Colonic mucosa (tissue), 4 donors: ENCODE results near the gene CENPB. TPM values are rescaled to one million over a fixed set of nuclear protein-coding genes. Genes with fewer than 3 reads are reported as not detected.

Experiments
- DNase-seq: peaks from one replicate; pipeline ENCODE4 v3.0.0-alpha.2; 2020
- H3K27ac ChIP-seq: fragments of 200-600 bp; one replicate; pipeline ENCODE4 v1.8.0; 2021
- H3K27me3 ChIP-seq: fragments of 200-600 bp; one replicate; pipeline ENCODE4 v1.8.0; 2021
- H3K36me3 ChIP-seq: fragments of 200-600 bp; one replicate; pipeline ENCODE4 v1.8.0; 2021
- H3K4me1 ChIP-seq: fragments of 200-600 bp; one replicate; pipeline ENCODE4 v1.8.0; 2021; ENCODE audit warnings: mild to moderate bottlenecking
- H3K4me3 ChIP-seq: fragments of 200-600 bp; one replicate; pipeline ENCODE4 v1.8.0; 2021
- H3K9ac ChIP-seq, 2 donors: one replicate each; pipeline ENCODE4 v1.7.0; 2013; ENCODE audit warnings: control low read depth in 2 of 2, low read depth in 2 of 2, low read length in 2 of 2
- H3K9me3 ChIP-seq: fragments of 200-600 bp; one replicate; pipeline ENCODE4 v1.8.0; 2021
- CTCF ChIP-seq: fragments of 200-600 bp; IDR thresholded peaks from one replicate; pipeline ENCODE4 v1.8.0; 2022; ENCODE audit warnings: antibody characterized with exemption, mild to moderate bottlenecking
- intact Hi-C: fragments of 100-400 bp; cut with DNase I; formaldehyde crosslinking; loops from one replicate; pipeline ENCODE4 v1.14.1; 2022
- total RNA-seq, 2 donors: library from RNA; stranded (reverse); fragmentation: NEBNext Ultra II Directional in 1 of 2; extraction: Animal tissue kit (Norgen Biotek cat#: 25700) in 1 of 2; gene quantifications; one replicate each; pipeline ENCODE4 v1.2.1, GENCODE V29; 2021
- donor health status: healthy.
- donor health status: DM: no; HTN: no; CAD: no.
- donor health status: DM: no; HTN: no; CAD: no.

The CENPB gene
- total RNA-seq, 2 donors from 2014 or later = 65.6 to 93.3 TPM

DNA sequence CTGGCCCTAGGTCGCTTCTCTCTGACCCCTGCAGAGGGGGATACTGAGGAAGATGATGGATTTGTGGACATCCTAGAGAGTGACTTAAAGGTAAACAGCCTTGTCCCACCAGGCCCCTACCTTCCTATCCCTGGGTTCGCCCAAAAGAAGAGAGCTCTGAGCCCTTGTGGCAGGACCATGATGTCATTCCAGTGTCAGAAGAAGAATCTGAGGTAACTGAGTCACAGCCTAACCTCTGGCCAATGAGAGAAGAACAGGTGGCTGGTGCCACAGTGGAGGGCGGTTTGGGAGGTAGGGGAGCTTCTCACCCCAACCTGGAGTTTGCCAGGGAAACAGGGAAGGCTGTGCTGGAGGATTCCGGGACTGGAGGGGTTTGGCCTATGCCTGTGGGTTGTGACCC is 14.8 kb upstream of the CENPB start:
- no peak for DNase-seq
- no peak overlapping the region for H3K9ac ChIP-seq
- peaks cover 26% of the 10 kb centered on the region for H3K4me1 ChIP-seq
- intact Hi-C loops = no loop called here
- H3K27me3 ChIP-seq = no peaks in the 10 kb centered on the region
- H3K9me3 ChIP-seq = no peaks in the 10 kb centered on the region
- no peak overlapping the region for H3K4me3 ChIP-seq
- peaks cover 24% of the 10 kb centered on the region for H3K36me3 ChIP-seq
- no peak overlapping the region for H3K27ac ChIP-seq
- no peak for TF ChIP-seq CTCF

DNA sequence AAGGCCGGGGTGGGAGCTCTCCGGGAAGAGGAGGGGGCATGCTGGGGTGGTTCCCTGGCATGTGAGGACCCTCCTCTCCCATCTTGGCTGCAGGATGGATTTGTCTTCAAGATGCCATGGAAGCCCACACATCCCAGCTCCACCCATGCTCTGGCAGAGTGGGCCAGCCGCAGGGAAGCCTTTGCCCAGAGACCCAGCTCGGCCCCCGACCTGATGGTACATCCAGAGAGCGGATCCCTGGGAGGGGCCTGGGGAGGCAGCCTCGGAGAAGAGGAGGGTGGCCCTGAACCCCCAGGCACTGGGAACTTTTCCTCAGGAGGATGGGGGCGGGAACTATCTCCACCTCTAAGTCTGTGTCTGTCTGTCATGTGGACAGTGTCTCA is 14.3 kb upstream of the CENPB start:
- Histone ChIP-seq H3K9ac (no peak overlapping the region), H3K27me3 (no peaks in the 10 kb centered on the region), H3K4me1 (peaks cover 26% of the 10 kb centered on the region), H3K36me3 (peaks cover 24% of the 10 kb centered on the region), H3K4me3 (no peak overlapping the region), H3K27ac (peak overlapping the region; percentile 30), H3K9me3 (no peaks in the 10 kb centered on the region)
- no peak for TF ChIP-seq CTCF
- intact Hi-C loops = no loop called here
- DNase-seq = no peak

DNA sequence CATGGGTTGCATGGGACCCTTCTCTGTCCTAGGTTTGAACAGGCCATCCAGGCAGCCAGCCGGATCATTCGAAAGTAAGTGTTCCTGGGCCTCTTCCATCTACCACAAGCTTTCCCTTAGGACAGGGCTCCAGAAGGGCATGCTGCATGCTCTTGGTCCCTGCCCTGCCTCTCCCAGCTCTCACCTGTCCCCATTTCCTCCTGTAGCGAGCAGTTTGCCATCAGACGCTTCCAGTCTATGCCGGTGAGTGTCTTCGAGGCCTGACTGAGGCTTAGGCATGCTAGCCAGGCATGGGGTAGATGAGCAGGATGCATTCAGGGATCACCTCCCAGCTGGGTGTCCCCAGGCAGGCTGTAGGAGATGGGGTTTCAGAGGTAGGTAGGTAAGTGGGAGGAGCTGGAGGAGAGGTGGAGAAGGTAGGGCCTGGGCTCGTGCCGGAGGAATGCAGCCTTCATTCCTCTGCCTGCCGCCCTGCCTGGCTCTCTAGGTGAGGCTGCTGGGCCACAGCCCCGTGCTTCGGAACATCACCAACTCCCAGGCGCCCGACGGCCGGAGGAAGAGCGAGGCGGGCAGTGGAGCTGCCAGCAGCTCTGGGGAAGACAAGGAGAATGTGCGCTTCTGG is 13.8 kb upstream of the CENPB start:
- H3K27me3 ChIP-seq = no peaks in the 10 kb centered on the region
- intact Hi-C loops = no loop called here
- H3K9ac ChIP-seq = peak overlapping the region in 1 of 2 donors; percentile 54
- no peaks in the 10 kb centered on the region for H3K9me3 ChIP-seq
- H3K36me3 ChIP-seq = peaks cover 24% of the 10 kb centered on the region
- no peak for TF ChIP-seq CTCF
- peaks cover 21% of the 10 kb centered on the region for H3K4me1 ChIP-seq
- peak overlapping the region; percentile 30 for H3K27ac ChIP-seq
- no peak for DNase-seq
- H3K4me3 ChIP-seq = no peak overlapping the region

DNA sequence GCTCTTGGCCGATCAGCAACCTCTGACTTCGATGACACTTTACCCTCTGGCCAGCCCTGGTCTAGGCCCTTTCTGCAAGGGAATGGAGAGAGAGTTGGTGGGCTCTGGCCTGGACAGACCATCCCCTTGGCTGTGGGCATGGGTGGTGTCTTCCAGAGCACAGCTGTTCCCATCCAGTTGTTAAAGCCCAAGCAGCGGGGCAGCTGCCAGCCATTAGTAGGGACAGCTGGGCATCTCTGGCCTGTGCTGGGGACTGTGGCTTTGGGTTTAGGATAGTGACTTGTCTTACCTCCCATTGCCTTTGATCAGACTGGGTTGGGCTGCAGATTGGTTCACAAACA is 12.3 kb upstream of the CENPB start:
- Histone ChIP-seq H3K4me1 (peaks cover 21% of the 10 kb centered on the region), H3K27ac (peak overlapping the region; percentile 98), H3K36me3 (peaks cover 24% of the 10 kb centered on the region), H3K27me3 (no peaks in the 10 kb centered on the region), H3K9me3 (no peaks in the 10 kb centered on the region), H3K9ac (peak overlapping the region in 1 of 2 donors; percentile 74), H3K4me3 (no peak overlapping the region)
- no peak for TF ChIP-seq CTCF
- no peak for DNase-seq
- intact Hi-C loops = no loop called here

GRCh38 chr20:3798373-3798768 is 11.8 kb upstream of the CENPB start:
- TF ChIP-seq CTCF = no peak
- DNase-seq = no peak
- Histone ChIP-seq H3K4me3 (no peak overlapping the region), H3K27me3 (no peaks in the 10 kb centered on the region), H3K27ac (peak overlapping the region; percentile 98), H3K4me1 (peaks cover 21% of the 10 kb centered on the region), H3K36me3 (peaks cover 22% of the 10 kb centered on the region), H3K9ac (peak overlapping the region in 1 of 2 donors; percentile 74), H3K9me3 (no peaks in the 10 kb centered on the region)
- intact Hi-C loops = no loop called here
